ES-I3 (cell line): ENCODE measurements around the gene SLC12A6.

Experiments used
- H3K36me3 ChIP-seq: 2 replicates; pipeline ENCODE4 v1.6.1; 2013; ENCODE audit warnings: mild to moderate bottlenecking, low read length, control low read depth, moderate library complexity; ENCODE audit not compliant: insufficient read depth
- H3K4me1 ChIP-seq: 2 replicates; pipeline ENCODE4 v1.6.1; 2013; ENCODE audit warnings: mild to moderate bottlenecking, control low read depth, low read length; ENCODE audit not compliant: insufficient read depth
- H3K9ac ChIP-seq: 2 replicates; pipeline ENCODE4 v1.6.1; 2013; ENCODE audit warnings: low read depth, mild to moderate bottlenecking, low read length, moderate library complexity
- H3K9me3 ChIP-seq: 2 replicates; pipeline ENCODE4 v1.6.1; 2013; ENCODE audit warnings: mild to moderate bottlenecking, low read length, moderate library complexity; ENCODE audit not compliant: control insufficient read depth, insufficient read depth

Gene SLC12A6

DNA sequence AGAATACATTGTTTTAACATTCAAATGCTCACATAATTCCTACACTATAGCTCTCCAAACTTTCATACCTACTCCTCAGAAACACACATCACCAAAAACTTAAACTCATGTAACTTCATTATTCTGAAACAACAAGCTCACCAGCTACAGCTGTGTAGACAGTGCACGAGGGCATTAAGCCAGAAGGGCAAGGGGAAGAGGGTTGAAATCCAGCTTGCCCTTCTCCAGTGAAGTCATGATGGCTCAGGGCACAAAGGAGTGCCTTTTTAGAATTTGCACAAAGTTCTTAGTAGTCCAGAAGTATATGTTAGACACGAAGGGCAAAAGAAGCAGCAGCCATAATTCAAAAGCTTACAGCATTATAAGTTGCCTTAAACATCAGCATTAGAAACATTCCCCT lies 8.6 kb downstream of the SLC12A6 start:
- no peaks in the 10 kb centered on the region for H3K9me3 ChIP-seq
- H3K36me3 ChIP-seq: no peaks in the 10 kb centered on the region
- H3K9ac ChIP-seq: no peak overlapping the region
- H3K4me1 ChIP-seq: no peaks in the 10 kb centered on the region

DNA sequence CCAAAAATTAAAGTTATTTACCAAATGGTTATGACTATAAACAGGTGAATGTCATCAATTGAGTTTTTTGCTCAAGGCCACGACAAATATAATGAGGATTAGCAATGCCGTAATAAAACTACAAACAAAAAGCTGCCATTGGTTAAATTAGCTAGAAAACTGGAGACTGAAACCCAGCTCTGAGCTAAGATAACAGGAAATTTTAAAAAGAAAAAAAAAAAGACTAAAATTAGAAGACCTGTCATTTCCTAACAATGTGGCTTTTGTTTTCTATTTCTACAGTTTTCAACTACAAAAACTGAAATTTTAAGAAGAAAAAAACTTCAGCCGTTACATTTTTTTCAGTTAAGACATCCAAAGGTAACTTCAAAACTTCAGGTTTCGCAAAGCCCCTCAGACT lies 9.7 kb downstream of the SLC12A6 start:
- no peaks in the 10 kb centered on the region for H3K4me1 ChIP-seq
- H3K9me3 ChIP-seq: no peaks in the 10 kb centered on the region
- H3K36me3 ChIP-seq: no peaks in the 10 kb centered on the region
- H3K9ac ChIP-seq: no peak overlapping the region

DNA sequence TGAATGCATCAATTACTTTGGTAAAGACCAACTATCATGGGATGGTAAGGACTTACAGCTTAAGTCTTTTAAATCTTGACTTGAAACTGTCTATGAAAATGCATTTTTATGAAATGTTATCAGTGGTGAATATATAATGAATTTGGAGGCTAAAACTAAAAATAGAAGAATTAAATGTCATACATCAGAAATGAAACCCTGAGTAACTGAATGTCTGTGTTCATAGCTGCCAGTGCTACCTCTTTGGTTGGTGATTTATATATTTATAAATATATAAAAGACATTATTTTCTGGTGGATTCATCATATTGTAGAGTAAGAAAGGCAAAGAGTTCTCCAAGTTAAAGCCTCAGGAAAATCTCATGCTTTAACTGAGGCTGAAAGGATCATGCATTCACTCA lies 12.2 kb downstream of the SLC12A6 start:
- no peaks in the 10 kb centered on the region for H3K36me3 ChIP-seq
- H3K9ac ChIP-seq: no peak overlapping the region
- no peaks in the 10 kb centered on the region for H3K4me1 ChIP-seq
- no peaks in the 10 kb centered on the region for H3K9me3 ChIP-seq

DNA sequence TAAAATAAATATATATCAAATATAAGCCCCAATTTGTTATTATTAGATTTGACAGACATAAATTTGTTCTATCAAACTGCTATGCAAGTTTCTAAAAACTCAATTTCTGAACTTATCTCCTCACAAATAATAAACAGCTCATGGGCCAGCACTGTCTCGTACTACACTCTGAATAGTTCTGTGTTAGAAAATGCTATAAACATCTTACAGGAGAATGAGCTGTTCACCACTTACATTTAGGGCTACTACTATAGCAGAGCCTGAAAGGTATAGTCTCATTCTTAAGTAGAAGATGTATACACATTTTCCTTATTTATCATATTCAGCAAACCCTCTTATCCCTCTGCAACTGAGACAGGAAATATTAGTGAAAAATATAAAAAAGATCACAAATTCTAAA lies 12.6 kb downstream of the SLC12A6 start:
- no peaks in the 10 kb centered on the region for H3K9me3 ChIP-seq
- no peak overlapping the region for H3K9ac ChIP-seq
- no peaks in the 10 kb centered on the region for H3K4me1 ChIP-seq
- no peaks in the 10 kb centered on the region for H3K36me3 ChIP-seq

DNA sequence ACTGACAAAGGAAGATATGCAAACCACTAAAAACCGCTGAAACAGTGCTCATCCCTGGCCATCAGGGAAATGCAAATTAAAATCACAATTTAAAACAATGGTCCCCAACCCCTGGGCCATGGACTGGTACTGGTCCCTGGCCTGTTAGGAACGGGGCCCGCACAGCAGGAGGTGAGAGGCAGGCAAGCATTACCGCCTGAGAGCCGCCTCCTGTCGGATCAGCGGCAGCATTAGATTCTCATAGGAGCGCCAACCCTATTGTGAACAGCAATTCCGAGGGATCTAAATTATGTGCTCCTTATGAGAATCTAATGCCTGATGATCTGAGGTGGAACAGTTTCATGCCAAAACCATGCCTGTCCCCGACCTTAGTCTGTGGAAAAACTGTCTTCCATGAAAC lies 14.4 kb downstream of the SLC12A6 start:
- Histone ChIP-seq H3K36me3 (no peaks in the 10 kb centered on the region), H3K4me1 (no peaks in the 10 kb centered on the region), H3K9me3 (no peaks in the 10 kb centered on the region), H3K9ac (no peak overlapping the region)

DNA sequence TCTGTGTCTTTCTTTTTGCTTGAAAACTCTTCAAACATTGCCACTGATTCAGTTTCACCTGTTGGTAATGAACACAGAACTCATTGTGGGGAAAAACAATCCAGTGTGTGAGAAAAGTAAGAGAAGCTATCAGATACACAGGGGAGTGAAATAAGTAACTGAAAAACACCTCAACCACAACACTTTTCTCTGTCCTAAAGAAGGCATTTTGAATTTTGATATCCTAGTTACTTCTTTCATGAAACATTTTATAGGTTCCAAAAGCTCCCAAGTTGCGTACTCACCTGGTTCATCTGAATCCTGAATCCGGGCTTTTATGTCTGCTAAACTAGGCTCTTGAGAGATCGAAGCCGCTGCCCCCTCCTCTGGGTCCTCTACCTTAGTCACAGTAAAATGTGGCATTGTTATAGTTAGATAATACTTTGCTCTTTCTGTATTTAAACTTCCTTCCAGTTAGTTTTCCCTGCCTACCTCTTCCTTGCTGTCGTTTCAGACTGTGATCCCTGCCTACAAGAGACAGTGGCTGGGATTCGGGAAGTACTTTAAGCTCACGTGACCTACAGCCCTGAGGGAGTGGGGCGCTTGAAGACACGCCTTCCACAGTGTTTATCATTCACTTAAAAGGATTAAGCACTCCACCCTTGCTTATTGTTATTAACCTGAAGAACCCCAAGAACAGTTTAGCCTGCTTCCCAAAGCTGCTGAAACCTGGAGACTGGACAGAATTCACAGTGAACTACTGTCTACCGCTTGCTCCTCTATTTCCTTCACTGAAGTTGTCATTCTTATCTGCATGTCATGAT lies 19.1 kb downstream of the SLC12A6 start:
- H3K9ac ChIP-seq: peak overlapping the region; percentile 53
- H3K9me3 ChIP-seq: no peaks in the 10 kb centered on the region
- H3K36me3 ChIP-seq: no peaks in the 10 kb centered on the region
- H3K4me1 ChIP-seq: no peaks in the 10 kb centered on the region

DNA sequence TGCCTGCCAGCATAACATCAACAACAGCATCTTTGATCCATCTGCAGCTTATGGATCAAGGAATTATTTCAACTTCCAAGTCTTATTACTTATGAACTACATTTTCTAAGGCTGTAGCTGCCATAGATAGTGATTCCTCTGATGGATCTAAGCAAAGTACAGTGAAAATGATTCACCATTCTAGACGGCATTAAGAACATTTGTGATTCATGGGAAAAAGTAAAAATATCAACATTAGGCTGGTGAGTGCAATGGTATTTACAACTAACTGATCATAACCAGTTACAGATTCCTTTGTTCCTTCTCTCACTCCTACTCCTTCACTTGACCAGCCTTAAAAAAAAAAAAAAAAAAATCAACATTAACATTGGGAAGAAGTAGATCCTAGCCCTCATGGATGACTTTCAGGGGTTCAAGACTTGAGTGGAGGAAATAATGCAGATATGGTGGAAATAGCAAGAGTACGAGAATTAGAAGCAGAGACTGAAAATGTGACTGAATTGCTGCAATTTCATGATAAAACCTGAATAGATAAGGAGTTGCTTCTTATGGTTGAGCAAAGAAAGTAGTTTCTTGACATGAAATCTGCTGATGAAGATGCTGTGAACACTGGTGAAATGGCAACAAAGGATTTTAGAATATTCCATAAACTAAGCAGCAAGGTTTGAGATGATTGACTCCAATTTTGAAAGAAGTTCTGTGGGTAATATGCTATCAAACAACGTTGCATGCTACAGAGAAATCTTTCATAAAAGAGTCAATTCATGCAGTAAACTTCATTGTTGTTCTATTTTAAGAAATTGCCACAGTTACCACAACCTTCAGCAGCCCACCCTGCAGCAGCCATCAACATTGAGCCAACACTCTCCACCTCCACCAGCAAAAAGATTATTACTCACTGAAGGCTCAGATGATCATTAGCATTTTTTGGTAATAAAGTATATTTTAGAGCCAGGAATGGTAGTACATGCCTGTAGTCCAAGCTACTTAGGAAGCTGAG lies 22.8 kb downstream of the SLC12A6 start:
- Histone ChIP-seq H3K36me3 (no peaks in the 10 kb centered on the region), H3K9me3 (no peaks in the 10 kb centered on the region), H3K4me1 (no peaks in the 10 kb centered on the region), H3K9ac (no peak overlapping the region)

DNA sequence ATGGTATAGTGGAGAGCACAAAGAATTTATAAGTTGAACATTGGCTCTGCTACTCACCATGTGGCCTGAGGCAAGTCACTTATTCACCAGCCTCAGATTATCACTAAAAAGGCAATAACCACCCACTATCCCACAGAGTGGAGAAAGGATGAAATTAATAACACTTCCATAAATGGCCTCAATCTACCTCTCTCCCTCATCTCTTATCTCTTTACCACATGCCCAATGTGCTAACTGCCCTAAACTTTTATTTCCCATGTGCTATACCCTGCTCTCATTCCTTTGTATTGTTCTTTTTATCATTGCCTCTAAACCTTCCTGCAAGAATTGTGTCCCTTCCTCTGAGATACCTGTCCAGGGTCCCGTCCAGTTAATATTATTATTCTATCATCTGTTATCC lies 26.0 kb downstream of the SLC12A6 start:
- Histone ChIP-seq H3K36me3 (no peaks in the 10 kb centered on the region), H3K9ac (no peak overlapping the region), H3K9me3 (no peaks in the 10 kb centered on the region), H3K4me1 (no peaks in the 10 kb centered on the region)

DNA sequence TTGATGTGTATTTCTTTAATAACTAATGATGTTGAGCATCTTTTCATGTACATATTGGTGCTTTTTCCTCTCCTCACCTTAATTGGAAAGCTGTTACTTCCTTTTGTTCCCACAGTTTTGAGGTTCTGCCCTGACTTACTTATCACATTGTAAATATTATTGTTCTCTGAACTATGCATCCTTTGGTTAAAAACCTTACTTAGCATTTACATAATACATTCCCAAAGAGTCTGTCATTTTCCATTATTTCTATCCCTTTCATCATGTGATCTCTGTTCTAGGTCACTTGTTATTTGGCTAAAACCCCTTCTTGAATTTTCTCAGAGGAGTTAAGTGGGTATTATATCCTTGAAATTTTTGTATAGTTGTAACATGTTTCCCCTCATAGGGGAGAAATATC lies 33.0 kb downstream of the SLC12A6 start:
- no peaks in the 10 kb centered on the region for H3K4me1 ChIP-seq
- H3K9me3 ChIP-seq: no peaks in the 10 kb centered on the region
- no peaks in the 10 kb centered on the region for H3K36me3 ChIP-seq
- H3K9ac ChIP-seq: no peak overlapping the region

DNA sequence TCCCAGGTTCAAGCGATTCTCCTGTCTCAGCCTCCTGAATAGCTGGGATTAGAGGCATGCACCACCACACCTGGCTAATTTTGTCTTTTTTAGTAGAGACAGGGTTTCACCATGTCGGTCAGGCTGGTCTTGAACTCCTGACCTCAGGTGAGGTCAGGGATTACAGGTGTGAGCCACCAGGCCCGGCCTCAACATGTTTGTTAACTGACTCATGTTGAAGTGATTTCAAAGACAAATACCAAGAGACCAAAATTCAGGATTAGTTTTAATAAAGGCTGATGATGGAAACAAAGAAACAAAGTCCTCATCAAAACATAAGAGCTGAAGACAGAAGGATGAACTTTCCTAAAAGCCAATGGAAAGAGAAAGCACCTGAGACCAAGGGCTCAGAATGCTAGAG lies 36.5 kb downstream of the SLC12A6 start:
- Histone ChIP-seq H3K4me1 (no peaks in the 10 kb centered on the region), H3K36me3 (no peaks in the 10 kb centered on the region), H3K9me3 (no peaks in the 10 kb centered on the region), H3K9ac (no peak overlapping the region)

DNA sequence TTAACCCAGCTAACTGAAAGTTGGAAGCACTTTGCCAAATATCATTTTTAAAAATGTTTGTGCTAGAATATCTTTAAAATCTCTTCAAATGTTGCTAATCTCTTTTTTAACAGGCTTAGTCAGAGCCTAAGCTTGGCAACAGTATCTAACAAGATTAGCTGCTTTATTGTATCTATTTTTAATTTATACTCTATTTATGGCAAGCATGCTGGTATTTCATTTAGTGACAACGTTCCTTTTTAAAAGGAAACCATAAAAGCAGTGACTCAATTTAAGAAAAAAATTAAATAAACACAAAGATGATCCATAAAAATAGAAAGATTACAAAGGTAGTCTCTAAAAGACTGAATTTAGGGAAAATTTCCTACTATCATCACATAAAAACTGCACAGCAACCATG lies 40.5 kb downstream of the SLC12A6 start:
- Histone ChIP-seq H3K9ac (no peak overlapping the region), H3K4me1 (no peaks in the 10 kb centered on the region), H3K9me3 (no peaks in the 10 kb centered on the region), H3K36me3 (no peaks in the 10 kb centered on the region)

DNA sequence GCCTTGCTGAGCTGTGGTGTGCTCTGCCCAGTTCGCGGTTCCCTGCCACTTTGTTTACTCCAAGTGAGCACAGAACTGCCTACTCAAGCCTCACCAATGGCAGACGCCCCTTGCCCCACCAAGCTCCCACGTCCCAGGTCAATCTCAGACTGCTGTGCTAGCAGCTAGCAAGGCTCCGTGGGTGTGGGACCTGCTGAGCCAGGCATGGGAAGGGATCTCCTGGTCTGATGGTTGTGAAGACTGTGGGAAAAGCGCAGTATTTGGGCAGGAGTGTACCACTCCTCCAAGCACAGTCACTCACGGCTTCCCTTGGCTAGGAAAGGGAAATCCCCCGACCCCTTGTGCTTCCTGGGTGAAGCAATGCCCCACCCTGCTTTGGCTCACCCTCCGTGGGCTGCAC lies 45.0 kb downstream of the SLC12A6 start:
- no peak overlapping the region for H3K9ac ChIP-seq
- no peaks in the 10 kb centered on the region for H3K36me3 ChIP-seq
- H3K9me3 ChIP-seq: no peaks in the 10 kb centered on the region
- no peaks in the 10 kb centered on the region for H3K4me1 ChIP-seq

DNA sequence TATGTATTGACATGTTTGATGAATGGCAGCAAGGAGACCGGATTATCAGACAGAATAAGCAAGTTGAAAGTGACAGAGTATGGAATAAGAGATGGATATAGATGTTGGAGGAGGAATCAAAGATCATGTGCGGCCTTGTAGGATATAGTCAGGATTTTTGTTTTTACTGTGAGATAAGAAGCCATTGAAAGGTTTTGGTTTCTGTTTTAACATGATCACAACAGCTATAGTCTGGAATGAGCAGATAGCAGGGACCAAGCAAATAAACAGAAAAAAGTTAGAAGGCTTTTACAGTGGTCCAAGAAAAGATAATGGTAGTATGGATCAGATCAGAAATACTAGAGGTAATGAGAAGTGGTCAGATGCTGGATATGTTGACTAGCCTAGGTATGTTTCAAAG lies 52.6 kb downstream of the SLC12A6 start:
- Histone ChIP-seq H3K9me3 (no peaks in the 10 kb centered on the region), H3K4me1 (no peaks in the 10 kb centered on the region), H3K9ac (no peak overlapping the region), H3K36me3 (no peaks in the 10 kb centered on the region)

DNA sequence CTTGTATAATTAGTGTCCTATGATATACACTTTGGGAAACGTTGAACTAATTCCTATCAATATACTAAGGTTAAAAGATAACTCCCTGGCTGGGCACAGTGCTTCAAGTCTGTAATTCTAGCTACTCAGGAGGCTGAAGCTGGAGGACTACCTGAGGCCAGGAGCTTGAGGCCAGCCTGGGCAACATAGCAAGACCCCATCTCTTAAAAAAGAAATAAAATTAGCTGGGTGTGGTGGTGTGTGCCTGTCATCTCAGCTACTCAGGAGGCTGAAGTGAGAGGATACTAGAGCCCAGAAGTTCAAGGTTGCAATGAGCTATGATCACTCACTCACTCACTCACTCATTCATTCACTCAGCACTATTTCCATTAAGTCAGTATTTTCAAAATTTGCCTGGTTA lies 55.2 kb downstream of the SLC12A6 start:
- Histone ChIP-seq H3K9me3 (no peaks in the 10 kb centered on the region), H3K9ac (no peak overlapping the region), H3K4me1 (no peaks in the 10 kb centered on the region), H3K36me3 (no peaks in the 10 kb centered on the region)

DNA sequence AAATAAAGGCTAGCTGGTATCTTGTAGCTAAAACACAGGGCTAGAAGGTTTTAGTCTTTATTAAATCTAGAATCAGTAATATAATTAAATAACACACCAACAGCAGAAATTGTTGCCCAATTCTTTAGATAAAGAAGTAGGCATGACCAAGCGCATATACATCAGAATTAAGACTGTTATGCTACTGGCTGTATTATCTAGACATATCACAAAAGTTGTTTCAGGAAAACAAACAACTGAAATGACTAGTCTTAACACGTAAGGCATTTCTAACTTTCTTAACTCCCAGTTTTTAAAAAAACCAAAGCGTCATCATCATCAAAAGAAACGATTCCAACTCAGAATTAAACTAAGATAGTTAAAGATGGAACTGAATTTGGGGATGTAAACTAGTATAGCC lies 57.4 kb downstream of the SLC12A6 start:
- Histone ChIP-seq H3K9me3 (no peaks in the 10 kb centered on the region), H3K9ac (no peak overlapping the region), H3K4me1 (no peaks in the 10 kb centered on the region), H3K36me3 (no peaks in the 10 kb centered on the region)
